GM23248 (cell line): ENCODE data around the gene RNF40.

Source experiments
- EZH2 ChIP-seq: fragments of 200-600 bp; sonication (generic); IDR thresholded peaks from 2 replicates; pipeline ENCODE4 v1.6.1; 2018; ENCODE audit warnings: antibody characterized with exemption, mild to moderate bottlenecking; ENCODE audit not compliant: insufficient read depth, poor library complexity, severe bottlenecking
- EZH2phosphoT487 ChIP-seq: fragments of 200-600 bp; sonication (generic); IDR thresholded peaks from 2 replicates; pipeline ENCODE4 v1.6.1; 2018; ENCODE audit warnings: antibody characterized with exemption, moderate library complexity, mild to moderate bottlenecking, low read depth; ENCODE audit not compliant: insufficient read depth

DNA sequence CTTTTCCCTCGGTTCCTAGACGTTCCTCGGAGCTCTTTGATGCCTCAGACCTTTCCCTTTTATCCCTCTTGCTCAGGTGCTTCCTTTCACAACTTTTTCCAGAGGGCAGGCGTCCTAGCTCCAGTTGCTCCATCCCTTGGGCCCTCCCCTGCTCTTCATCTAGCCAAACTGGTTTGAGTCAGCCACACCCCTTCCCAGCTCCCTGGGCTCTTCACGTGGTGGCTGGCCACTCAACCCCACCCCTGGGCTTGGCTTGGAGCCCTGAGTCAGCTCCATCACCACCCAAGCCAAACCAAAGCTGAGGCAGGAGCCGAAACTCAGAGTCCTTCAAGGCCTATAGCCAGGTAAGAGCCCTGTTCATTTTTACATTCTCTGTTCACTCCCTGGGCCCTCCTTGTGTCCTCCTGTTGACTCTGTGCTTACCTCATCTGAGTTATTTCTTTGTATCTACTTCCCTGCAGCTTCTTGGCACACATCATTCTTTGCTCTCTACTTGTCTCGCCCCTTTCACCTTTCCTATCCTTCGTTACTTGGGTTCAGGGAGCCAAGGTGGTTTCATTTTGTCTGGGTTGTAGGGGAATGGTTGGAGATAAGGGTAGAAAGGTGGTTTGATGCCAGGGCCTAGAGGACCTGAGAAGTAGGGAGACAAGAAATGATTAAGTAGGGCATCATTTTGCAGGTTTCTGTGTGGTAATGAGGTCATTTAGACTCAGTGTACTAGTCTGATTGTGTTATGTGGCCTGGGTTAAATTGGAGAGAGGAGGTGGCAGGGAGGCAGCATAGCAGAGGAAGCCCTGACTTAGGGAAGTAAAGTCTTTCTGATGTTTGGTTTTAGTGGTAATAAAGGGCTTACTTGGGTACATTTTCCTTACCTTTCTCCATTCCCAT is 21.5 kb upstream of the RNF40 start:
- TF ChIP-seq EZH2 = no peak
- no peak for TF ChIP-seq EZH2phosphoT487
